Endothelial cell of umbilical vein (primary cell): ENCODE data around the gene CSNK1D. TPM values are rescaled to one million over a fixed set of nuclear protein-coding genes. Genes with fewer than 3 reads are reported as not detected.

ENCODE experiments used
- BruUV-seq: library from RNA; stranded (reverse); fragments of 400-500 nt; replicated peaks from 2 replicates; lab custom pipeline; 2021; lab: Mats Ljungman, UMichigan
- CTCF ChIA-PET: fragments of 300-600, 350-600 bp; sonication (Branson Sonifier 250); formaldehyde crosslinking; loops from one replicate; lab custom pipeline; 2021; ENCODE audit warnings: antibody characterized with exemption, inconsistent platforms; lab: Charles Lee
- POLR2A ChIA-PET: fragments of 300-600, 350-600 bp; sonication (Branson Sonifier 250); formaldehyde crosslinking; loops from one replicate; lab custom pipeline; 2021; ENCODE audit warnings: antibody characterized with exemption, inconsistent platforms; lab: Charles Lee
- DNase-seq: peaks from one replicate; pipeline ENCODE4 v3.0.0-alpha.2; 2011; ENCODE audit warnings: low read depth, low spot score
- FAIRE-seq: peaks from 2 replicates; lab custom pipeline; 2011; peaks lifted over from hg19 to GRCh38; lab: Jason Lieb, UNC
- H2AFZ ChIP-seq: 2 replicates; pipeline ENCODE4 v1.6.0; 2012; ENCODE audit warnings: low read depth, low read length, control low read depth, inconsistent platforms
- H3K27ac ChIP-seq: 2 replicates; pipeline ENCODE4 v1.5.1; 2011; ENCODE audit warnings: low read depth, mild to moderate bottlenecking, control low read depth, low read length, moderate library complexity; ENCODE audit not compliant: insufficient read depth
- H3K27me3 ChIP-seq, 2 experiments: 2 replicates each; pipeline versions ENCODE4 v1.6.0 to v1.6.1; 2011; ENCODE audit warnings: low read length in 2 of 2, mixed read lengths in 1 of 2; ENCODE audit not compliant: control insufficient read depth in 2 of 2, insufficient read depth in 2 of 2
- H3K36me3 ChIP-seq, 2 experiments: 2 replicates in 1 of 2; 3 replicates in 1 of 2; pipeline ENCODE4 v1.5.1; 2011; ENCODE audit warnings: low read length in 2 of 2, mild to moderate bottlenecking in 1 of 2, moderate library complexity in 1 of 2; ENCODE audit not compliant: control insufficient read depth in 2 of 2, insufficient read depth in 2 of 2; ENCODE audit errors: extremely low read depth in 1 of 2
- H3K4me1 ChIP-seq: 3 replicates; pipeline ENCODE4 v1.5.1; 2011; ENCODE audit warnings: mild to moderate bottlenecking, low read length; ENCODE audit not compliant: control insufficient read depth, insufficient read depth; ENCODE audit errors: extremely low read depth
- H3K4me2 ChIP-seq: 2 replicates; pipeline ENCODE4 v1.6.1; 2011; ENCODE audit warnings: low read length, control low read depth, mixed read lengths; ENCODE audit not compliant: insufficient read depth
- H3K4me3 ChIP-seq, 3 experiments: fragments of 200-600 bp in 1 of 3; sonication (generic), shearing (Covaris generic) in 1 of 3; replicated peaks in 1 of 3; 2 replicates each; pipeline ENCODE4 v1.5.1; 2011 to 2016; ENCODE audit warnings: control low read depth in 3 of 3, low read length in 3 of 3, mild to moderate bottlenecking in 2 of 3, inconsistent platforms in 1 of 3, low read depth in 1 of 3, moderate library complexity in 1 of 3; ENCODE audit not compliant: insufficient read depth in 1 of 3
- H3K79me2 ChIP-seq: 2 replicates; pipeline ENCODE4 v1.6.0; 2012; ENCODE audit warnings: low read length, inconsistent platforms; ENCODE audit not compliant: control insufficient read depth, insufficient read depth
- H3K9ac ChIP-seq: replicated peaks from 2 replicates; pipeline ENCODE3; 2011; ENCODE audit warnings: low read length, control low read depth; ENCODE audit not compliant: insufficient read depth; ENCODE audit errors: extremely low read depth
- H3K9me1 ChIP-seq: replicated peaks from 3 replicates; pipeline ENCODE4 v1.6.0; 2011; ENCODE audit warnings: mild to moderate bottlenecking, low read length; ENCODE audit not compliant: control insufficient read depth, insufficient read depth; ENCODE audit errors: extremely low read depth
- H3K9me3 ChIP-seq: replicated peaks from 2 replicates; pipeline ENCODE4 v1.5.1; 2012; ENCODE audit warnings: low read length, inconsistent platforms; ENCODE audit not compliant: control insufficient read depth, insufficient read depth
- H4K20me1 ChIP-seq: replicated peaks from 2 replicates; pipeline ENCODE3; 2011; ENCODE audit warnings: mild to moderate bottlenecking, low read length; ENCODE audit not compliant: control insufficient read depth, insufficient read depth; ENCODE audit errors: extremely low read depth
- CTCF ChIP-seq, 2 donors: IDR thresholded peaks; 1 replicate in 1 of 2; 2 replicates in 1 of 2; pipeline ENCODE4 v1.5.1; 2011; ENCODE audit warnings: low read length in 2 of 2, mild to moderate bottlenecking in 2 of 2, moderate library complexity in 2 of 2, control low read depth in 1 of 2, inconsistent platforms in 1 of 2, low read depth in 1 of 2; ENCODE audit not compliant: insufficient read depth in 1 of 2; ENCODE audit errors: extremely low read depth in 1 of 2
- EZH2 ChIP-seq: IDR thresholded peaks from 2 replicates; pipeline ENCODE4 v1.6.1; 2012; ENCODE audit warnings: borderline replicate concordance, low read depth, mild to moderate bottlenecking, moderate library complexity, low read length, inconsistent platforms; ENCODE audit not compliant: severe bottlenecking
- FOS ChIP-seq: IDR thresholded peaks from 2 replicates; pipeline ENCODE4 v1.6.1; 2011; ENCODE audit warnings: mild to moderate bottlenecking, low read length, moderate library complexity, borderline replicate concordance; ENCODE audit not compliant: insufficient read depth
- GATA2 ChIP-seq: IDR thresholded peaks from 2 replicates; pipeline ENCODE4 v1.7.0; 2011; ENCODE audit warnings: low read depth, mild to moderate bottlenecking, moderate library complexity, mixed read lengths, low read length; ENCODE audit not compliant: insufficient read length, insufficient read depth
- JUN ChIP-seq: IDR thresholded peaks from 2 replicates; pipeline ENCODE4 v1.6.1; 2011; ENCODE audit warnings: borderline replicate concordance, low read depth; ENCODE audit not compliant: insufficient read length, insufficient read depth
- MAX ChIP-seq: IDR thresholded peaks from 2 replicates; pipeline ENCODE4 v1.6.1; 2011; ENCODE audit not compliant: insufficient read depth, insufficient read length
- MYC ChIP-seq: IDR thresholded peaks from one replicate; pipeline ENCODE4 v1.6.1; 2011; ENCODE audit warnings: mild to moderate bottlenecking, low read depth, low read length
- dilution Hi-C: fragments of 300-500 bp; cut with MboI; formaldehyde crosslinking; loops from one replicate; pipeline ENCODE4 v1.15.0; 2019; ENCODE audit warnings: low sequenced_read_pairs; ENCODE audit not compliant: extremely low pct_ligation_motif_present
- intact Hi-C: fragments of 100-400 bp; cut with micrococcal nuclease; formaldehyde crosslinking; loops from one replicate; pipeline ENCODE4 v1.10.0; 2022
- polyA plus RNA-seq, 4 experiments: library from polyadenylated mRNA; depleted of rRNA in 3 of 4; stranded (reverse) in 3 of 4; unstranded in 1 of 4; fragments of >200 nt; gene quantifications; 2 replicates each; pipeline versions ENCODE4 v1.2.1 to v1.2.3, GENCODE V29; 2011 to 2012; ENCODE audit warnings: missing spikeins in 1 of 4
- total RNA-seq: library from RNA; stranded (reverse); gene quantifications from 2 replicates; pipeline ENCODE4 v1.2.3, GENCODE V29; 2021

The CSNK1D gene
- total and polyA plus RNA-seq, 2 donors (not counting 3 experiments of a cell fraction or from before 2014, with no cell fraction given): 127 to 155 TPM

GRCh38 chr17:82202981-82203380, 70.5 kb downstream of the CSNK1D start:
- dilution Hi-C loops: no loop called here
- no peak overlapping the region for H3K27ac ChIP-seq
- H3K36me3 ChIP-seq: no peaks in the 10 kb centered on the region
- FAIRE-seq (no peak), DNase-seq (no peak)
- H2AFZ ChIP-seq: no peak overlapping the region
- H3K4me1 ChIP-seq: peaks cover 7% of the 10 kb centered on the region
- TF ChIP-seq MAX (no peak), EZH2 (no peak), GATA2 (no peak), CTCF (IDR thresholded peaks at IDR 0.05; ENCODE audit: extremely low read depth in 1 of 2, insufficient read depth in 1 of 2, low read depth in 1 of 2, low read length in 2 of 2) (no peak), MYC (no peak), JUN (no peak), FOS (no peak)
- intact Hi-C loops: no loop called here
- H3K27me3 ChIP-seq: no peaks in the 10 kb centered on the region
- no peak overlapping the region for H3K4me2 ChIP-seq
- H3K9me3 ChIP-seq: no peaks in the 10 kb centered on the region
- no peak overlapping the region for H3K4me3 ChIP-seq
- no peaks in the 10 kb centered on the region for H4K20me1 ChIP-seq
- H3K9me1 ChIP-seq: no peaks in the 10 kb centered on the region
- H3K9ac ChIP-seq: no peak overlapping the region
- CTCF ChIA-PET: interaction anchor here (1.6 kb wide), 1 partner anchor 172 kb away, joined by 6 read pairs; no protein-coding TSS in a partner anchor
- POLR2A ChIA-PET: no interaction called here
- H3K79me2 ChIP-seq: no peaks in the 10 kb centered on the region
- BruUV-seq: no TSS peak
